ACHN (cell line): ENCODE results near the gene STK33.
"Not testable (repeated sequence)": the region's sequence is repeated elsewhere in the genome, so short reads cannot be mapped to it uniquely, and the experiment has no call there.

Experiments used
- DNase-seq: peaks from one replicate; pipeline ENCODE4 v3.0.0-alpha.2; 2015
- in situ Hi-C: cut with HindIII; loops from 2 replicates; pipeline ENCODE4 v1.10.0; 2017; ENCODE audit warnings: low sequenced_read_pairs, low pct_ligation_motif_present, low pct_unique_long_range_greater_than_20kb

STK33 gene

GRCh38 chr11:8477680-8478079, 116.3 kb downstream of the STK33 start:
- in situ Hi-C loops = no loop called here
- DNase-seq = no peak

- DNase-seq = peak; percentile 10
- in situ Hi-C loops = no loop called here
Observed at GRCh38 chr11:8477151-8477550, 116.9 kb downstream of the STK33 start.

GRCh38 chr11:8467806-8468205, 126.2 kb downstream of the STK33 start:
- in situ Hi-C loops, DNase-seq: not testable (repeated sequence)

GRCh38 chr11:8467356-8467755, 126.7 kb downstream of the STK33 start:
- in situ Hi-C loops, DNase-seq: not testable (repeated sequence)

- DNase-seq, in situ Hi-C loops: not testable (repeated sequence)
Observed at GRCh38 chr11:8466884-8467283, 127.1 kb downstream of the STK33 start.

- no peak for DNase-seq
Observed at GRCh38 chr11:8459711-8460399, 134.2 kb downstream of the STK33 start.

GRCh38 chr11:8442301-8442700, 151.7 kb downstream of the STK33 start:
- DNase-seq = no peak
- in situ Hi-C loops = no loop called here

More at GRCh38 chr11:8459711-8460399, 134.2 kb downstream of the STK33 start:
- in situ Hi-C loops = no loop called here

GRCh38 chr11:8440649-8441048, 153.4 kb downstream of the STK33 start:
- DNase-seq = no peak
- in situ Hi-C loops = no loop called here

- in situ Hi-C loops = no loop called here
- DNase-seq = no peak
Observed at GRCh38 chr11:8429483-8429882, 164.5 kb downstream of the STK33 start.

GRCh38 chr11:8426076-8426475, 168.0 kb downstream of the STK33 start:
- no peak for DNase-seq
- in situ Hi-C loops = no loop called here

- in situ Hi-C loops = no loop called here
- no peak for DNase-seq
Observed at GRCh38 chr11:8415195-8415594, 178.8 kb downstream of the STK33 start.

- in situ Hi-C loops = no loop called here
- no peak for DNase-seq
Observed at GRCh38 chr11:8408151-8408941, 185.7 kb downstream of the STK33 start.

GRCh38 chr11:8403310-8403709, 190.7 kb downstream of the STK33 start:
- peak; percentile 5 for DNase-seq
- in situ Hi-C loops = no loop called here

- in situ Hi-C loops = no loop called here
- no peak for DNase-seq
Observed at GRCh38 chr11:8392886-8393285, 201.1 kb downstream of the STK33 start.

- in situ Hi-C loops = no loop called here
Observed at GRCh38 chr11:8392166-8392565, 201.9 kb downstream of the STK33 start.

GRCh38 chr11:8390851-8391612, 203.0 kb downstream of the STK33 start:
- DNase-seq = no peak
- in situ Hi-C loops = no loop called here

More at GRCh38 chr11:8392166-8392565, 201.9 kb downstream of the STK33 start:
- no peak for DNase-seq

GRCh38 chr11:8389029-8389996, 204.7 kb downstream of the STK33 start:
- DNase-seq = no peak
- in situ Hi-C loops = no loop called here

- no peak for DNase-seq
- in situ Hi-C loops = no loop called here
Observed at GRCh38 chr11:8387693-8388092, 206.3 kb downstream of the STK33 start.
